Mammary epithelial cell (primary cell): Measurements from ENCODE around the gene PNMA6E.

Experiments used
- EZH2 ChIP-seq: IDR thresholded peaks from 2 replicates; pipeline ENCODE4 v1.6.1; 2012; ENCODE audit warnings: low read length, inconsistent platforms, borderline replicate concordance
- TF ChIP-seq, protein P1 (sequence below), 2 donors: IDR thresholded peaks in 1 of 2; conservative IDR thresholded peaks in 1 of 2; 2 replicates each; pipeline ENCODE4 v1.5.1; 2011 to 2012; ENCODE audit warnings: inconsistent platforms in 2 of 2, low read length in 2 of 2, mild to moderate bottlenecking in 2 of 2, control low read depth in 1 of 2, low read depth in 1 of 2; ENCODE audit not compliant: insufficient read depth in 1 of 2; ENCODE audit errors: extremely low read depth in 1 of 2

DNA sequence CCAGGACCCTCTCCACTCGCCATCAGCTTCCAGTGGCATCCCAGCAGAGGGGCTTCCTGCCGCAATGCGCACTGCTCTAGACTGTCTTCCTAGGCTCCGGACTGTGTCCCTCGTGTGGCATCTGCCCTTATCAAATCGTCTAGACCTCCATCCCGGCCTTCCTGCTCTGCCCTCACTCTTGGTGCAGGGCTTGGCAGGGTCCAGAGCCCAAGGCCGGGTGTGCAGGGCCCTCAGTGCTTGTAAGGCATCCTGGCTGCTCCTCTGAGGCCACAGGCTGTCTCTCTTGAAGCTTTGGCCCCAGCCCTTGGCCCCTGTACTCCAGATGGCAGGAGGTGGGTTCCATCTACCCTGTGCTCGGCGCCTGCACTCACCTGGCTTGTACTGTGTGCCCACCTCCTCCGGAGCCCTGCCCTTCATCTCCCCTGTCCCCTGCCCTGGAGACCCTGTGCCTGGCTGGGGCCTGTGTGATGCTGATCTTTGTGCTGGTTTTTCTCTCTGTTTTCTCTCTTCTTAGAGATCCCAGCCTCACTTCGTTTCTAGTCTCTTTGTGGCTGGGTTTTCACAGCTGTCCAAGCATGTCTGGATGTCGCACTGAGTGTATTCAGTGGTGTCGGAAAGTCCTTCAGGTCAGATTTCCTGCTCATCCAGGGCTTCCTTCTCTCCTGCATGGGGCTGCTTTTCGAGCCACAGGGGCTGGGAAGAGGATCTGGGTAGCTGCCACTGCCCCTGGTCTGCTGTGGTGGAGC is 48.4 kb upstream of the PNMA6E start:
- TF ChIP-seq, protein P1, sequence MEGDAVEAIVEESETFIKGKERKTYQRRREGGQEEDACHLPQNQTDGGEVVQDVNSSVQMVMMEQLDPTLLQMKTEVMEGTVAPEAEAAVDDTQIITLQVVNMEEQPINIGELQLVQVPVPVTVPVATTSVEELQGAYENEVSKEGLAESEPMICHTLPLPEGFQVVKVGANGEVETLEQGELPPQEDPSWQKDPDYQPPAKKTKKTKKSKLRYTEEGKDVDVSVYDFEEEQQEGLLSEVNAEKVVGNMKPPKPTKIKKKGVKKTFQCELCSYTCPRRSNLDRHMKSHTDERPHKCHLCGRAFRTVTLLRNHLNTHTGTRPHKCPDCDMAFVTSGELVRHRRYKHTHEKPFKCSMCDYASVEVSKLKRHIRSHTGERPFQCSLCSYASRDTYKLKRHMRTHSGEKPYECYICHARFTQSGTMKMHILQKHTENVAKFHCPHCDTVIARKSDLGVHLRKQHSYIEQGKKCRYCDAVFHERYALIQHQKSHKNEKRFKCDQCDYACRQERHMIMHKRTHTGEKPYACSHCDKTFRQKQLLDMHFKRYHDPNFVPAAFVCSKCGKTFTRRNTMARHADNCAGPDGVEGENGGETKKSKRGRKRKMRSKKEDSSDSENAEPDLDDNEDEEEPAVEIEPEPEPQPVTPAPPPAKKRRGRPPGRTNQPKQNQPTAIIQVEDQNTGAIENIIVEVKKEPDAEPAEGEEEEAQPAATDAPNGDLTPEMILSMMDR (conservative IDR thresholded peaks at IDR 0.05 in 1 of 2, IDR thresholded peaks at IDR 0.05 in 1 of 2; ENCODE audit: extremely low read depth in 1 of 2, insufficient read depth in 1 of 2, low read depth in 1 of 2, low read length in 2 of 2): no peak
- TF ChIP-seq EZH2: no peak
